ENCODE data around the gene FAM13A.

- TF ChIP-seq POLR2A (IDR thresholded peaks at IDR 0.05) = no peak
- TF ChIP-seq CTCF (IDR thresholded peaks at IDR 0.05) = no peak
- TF ChIP-seq POLR2AphosphoS5 (IDR thresholded peaks at IDR 0.05) = no peak
Measured at GRCh38 chr4:89044147-89044900, 12.7 kb downstream of the FAM13A start.

All from breast epithelium (tissue), 3 donors.